GM12892 (cell line): ENCODE data around the gene GBX1.

Source experiments
- POLR2AphosphoS5 ChIP-seq: IDR thresholded peaks from 2 replicates; pipeline ENCODE4 v1.6.1; 2011; ENCODE audit warnings: low read depth, low read length, control low read depth
- TAF1 ChIP-seq: IDR thresholded peaks from 2 replicates; pipeline ENCODE4 v1.6.1; 2011; ENCODE audit warnings: low read depth, mild to moderate bottlenecking, control low read depth, low read length, borderline replicate concordance

DNA sequence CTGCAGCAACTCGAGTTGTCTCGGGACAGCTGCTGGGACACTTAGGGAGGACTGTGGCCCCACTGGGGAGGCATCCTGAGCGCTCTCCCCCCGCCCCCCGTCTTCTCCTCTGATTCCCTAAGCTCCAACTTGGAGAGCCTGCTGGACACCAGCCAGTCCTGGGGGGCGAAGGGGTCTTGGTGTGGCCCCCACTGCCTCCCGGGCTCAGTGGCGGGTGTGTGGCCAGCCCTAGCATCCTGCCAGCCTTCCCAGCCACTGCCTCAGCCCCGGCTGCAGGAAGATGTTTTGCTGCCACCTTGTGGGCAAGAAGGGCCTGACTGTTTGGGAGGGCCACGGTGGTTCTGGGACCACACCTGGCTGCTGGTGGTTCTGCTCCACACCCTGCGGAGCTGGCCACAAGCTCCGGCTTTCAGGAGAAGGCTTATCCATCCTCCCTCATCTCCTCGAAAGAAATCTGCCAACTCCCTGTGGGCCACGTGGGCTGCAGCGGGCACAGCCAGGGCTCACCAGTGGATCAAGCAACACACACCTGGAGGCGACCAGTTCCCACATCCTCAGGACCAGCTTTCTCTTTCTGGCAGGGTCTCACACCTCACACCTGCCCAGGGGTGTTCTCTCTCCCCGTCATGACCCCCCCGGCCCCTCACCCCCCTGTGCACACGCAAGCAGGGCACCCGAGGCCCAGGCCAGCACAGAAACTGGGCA, 56.4 kb downstream of the GBX1 start:
- TF ChIP-seq POLR2AphosphoS5 (no peak), TAF1 (no peak)
